Suprapubic skin (tissue), 3 donors: ENCODE results near the gene XRCC6.

ENCODE experiments used
- EP300 ChIP-seq: sonication (generic); formaldehyde crosslinking; IDR thresholded peaks from one replicate; pipeline ENCODE4 v1.6.1; 2017; ENCODE audit warnings: antibody characterized with exemption
- POLR2A ChIP-seq, 2 donors: fragments of 450-650 bp; IDR thresholded peaks; one replicate each; pipeline ENCODE4 v1.6.1; 2017; ENCODE audit warnings: antibody characterized with exemption in 2 of 2, mild to moderate bottlenecking in 2 of 2, moderate library complexity in 2 of 2
- TF ChIP-seq, protein P1 (sequence below), 2 donors: fragments of 200-600 bp in 1 of 2; fragments of 450-650 bp in 1 of 2; sonication (generic) in 1 of 2; IDR thresholded peaks; one replicate each; pipeline ENCODE4 v1.5.1; 2016 to 2019; ENCODE audit warnings: antibody characterized with exemption in 2 of 2, mild to moderate bottlenecking in 1 of 2, moderate library complexity in 1 of 2

DNA sequence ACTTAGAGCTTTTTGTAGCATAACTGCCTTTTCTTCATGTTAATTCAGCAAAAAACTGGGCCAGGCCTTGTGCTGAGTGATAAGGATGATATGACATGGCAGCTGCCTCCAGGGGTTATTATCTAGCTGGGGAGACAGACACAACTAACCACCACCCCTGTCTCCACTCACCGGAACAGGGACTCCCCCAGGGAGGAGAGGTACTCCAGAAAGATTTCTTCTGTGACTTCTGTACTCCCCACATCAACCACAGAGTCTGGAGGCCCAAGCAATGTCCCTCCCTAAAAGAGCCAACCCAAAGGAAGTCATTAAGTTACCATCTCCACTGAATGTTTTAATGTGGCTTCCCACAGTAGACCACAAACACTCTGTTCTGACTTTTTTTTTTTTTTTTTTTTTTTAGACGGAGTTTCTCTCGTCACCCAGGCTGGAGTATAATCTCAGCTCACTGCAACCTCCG lies 17.2 kb upstream of the XRCC6 start:
- TF ChIP-seq EP300 = no peak
- TF ChIP-seq, protein P1, sequence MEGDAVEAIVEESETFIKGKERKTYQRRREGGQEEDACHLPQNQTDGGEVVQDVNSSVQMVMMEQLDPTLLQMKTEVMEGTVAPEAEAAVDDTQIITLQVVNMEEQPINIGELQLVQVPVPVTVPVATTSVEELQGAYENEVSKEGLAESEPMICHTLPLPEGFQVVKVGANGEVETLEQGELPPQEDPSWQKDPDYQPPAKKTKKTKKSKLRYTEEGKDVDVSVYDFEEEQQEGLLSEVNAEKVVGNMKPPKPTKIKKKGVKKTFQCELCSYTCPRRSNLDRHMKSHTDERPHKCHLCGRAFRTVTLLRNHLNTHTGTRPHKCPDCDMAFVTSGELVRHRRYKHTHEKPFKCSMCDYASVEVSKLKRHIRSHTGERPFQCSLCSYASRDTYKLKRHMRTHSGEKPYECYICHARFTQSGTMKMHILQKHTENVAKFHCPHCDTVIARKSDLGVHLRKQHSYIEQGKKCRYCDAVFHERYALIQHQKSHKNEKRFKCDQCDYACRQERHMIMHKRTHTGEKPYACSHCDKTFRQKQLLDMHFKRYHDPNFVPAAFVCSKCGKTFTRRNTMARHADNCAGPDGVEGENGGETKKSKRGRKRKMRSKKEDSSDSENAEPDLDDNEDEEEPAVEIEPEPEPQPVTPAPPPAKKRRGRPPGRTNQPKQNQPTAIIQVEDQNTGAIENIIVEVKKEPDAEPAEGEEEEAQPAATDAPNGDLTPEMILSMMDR (IDR thresholded peaks at IDR 0.05) = no peak
- TF ChIP-seq POLR2A (IDR thresholded peaks at IDR 0.05) = no peak
